Parathyroid adenoma (tissue), 2 donors: ENCODE measurements around the gene MEP1A.

Source experiments
- H2AFZ ChIP-seq: fragments of 300-600 bp; sonication (generic); one replicate; pipeline ENCODE4 v1.7.0; 2017; ENCODE audit warnings: antibody characterized with exemption, mild to moderate bottlenecking
- H3K27ac ChIP-seq: fragments of 300-600 bp; sonication (generic); one replicate; pipeline ENCODE4 v1.7.0; 2017
- H3K27me3 ChIP-seq: fragments of 300-600 bp; sonication (generic); one replicate; pipeline ENCODE4 v1.7.0; 2017; ENCODE audit warnings: low read length; ENCODE audit not compliant: control insufficient read depth, insufficient read depth
- H3K36me3 ChIP-seq: fragments of 300-600 bp; sonication (generic); one replicate; pipeline ENCODE4 v1.7.0; 2017; ENCODE audit warnings: low read length; ENCODE audit not compliant: control insufficient read depth, insufficient read depth
- H3K4me1 ChIP-seq: fragments of 300-600 bp; sonication (generic); one replicate; pipeline ENCODE4 v1.7.0; 2017; ENCODE audit warnings: control low read depth
- H3K4me2 ChIP-seq: fragments of 300-600 bp; sonication (generic); one replicate; pipeline ENCODE4 v1.7.0; 2017; ENCODE audit warnings: low read length
- H3K4me3 ChIP-seq: fragments of 300-600 bp; sonication (generic); one replicate; pipeline ENCODE4 v1.7.0; 2017; ENCODE audit warnings: low read depth, low read length
- H3K79me2 ChIP-seq: fragments of 300-600 bp; sonication (generic); one replicate; pipeline ENCODE4 v1.7.0; 2017; ENCODE audit warnings: control low read depth
- H3K9ac ChIP-seq: fragments of 300-600 bp; sonication (generic); one replicate; pipeline ENCODE4 v1.7.0; 2017; ENCODE audit warnings: mild to moderate bottlenecking
- H3K9me3 ChIP-seq: fragments of 300-600 bp; sonication (generic); one replicate; pipeline ENCODE4 v1.7.0; 2017; ENCODE audit warnings: low read length; ENCODE audit not compliant: control insufficient read depth
- TF ChIP-seq, protein P1 (sequence below): fragments of 300-600 bp; sonication (generic); IDR thresholded peaks from one replicate; pipeline ENCODE4 v1.7.0; 2017; ENCODE audit warnings: antibody characterized with exemption, mild to moderate bottlenecking
- donor health status: primary hyperparathyroidism.

MEP1A gene

DNA sequence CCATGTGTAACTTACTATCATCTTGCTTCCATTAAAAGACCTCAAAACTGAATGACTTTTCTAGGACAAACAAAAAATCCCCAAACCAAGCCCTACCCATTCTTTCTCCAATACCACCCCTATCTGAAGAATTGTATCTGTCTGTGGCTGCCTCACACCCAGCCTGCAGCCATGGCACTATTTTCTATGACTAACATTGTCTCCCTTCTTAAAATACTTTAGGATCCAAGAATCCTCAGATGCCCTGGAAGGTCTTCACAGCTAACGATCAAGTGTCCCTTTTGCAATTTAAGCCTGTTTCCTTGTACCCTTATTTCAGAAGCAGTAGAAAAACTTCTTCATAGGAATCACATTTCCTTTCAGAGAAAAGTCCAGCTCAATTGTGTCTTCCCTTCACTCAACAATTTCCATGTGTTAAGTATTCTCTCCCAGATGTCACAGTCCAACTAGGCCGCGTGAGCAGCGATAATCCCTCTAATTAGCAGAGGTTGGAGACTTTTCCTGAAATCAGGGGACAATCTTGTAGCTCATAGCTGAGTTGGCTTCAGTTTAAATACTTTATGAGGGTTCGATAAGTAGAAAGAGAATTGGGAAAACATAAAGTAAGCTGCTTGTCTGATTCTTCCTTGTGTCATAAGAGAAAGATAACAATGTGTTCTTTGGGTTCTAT is 5.2 kb upstream of the MEP1A start:
- Histone ChIP-seq H3K27me3 (no peaks in the 10 kb centered on the region), H3K4me1 (no peaks in the 10 kb centered on the region), H3K4me3 (no peak overlapping the region), H3K9ac (no peak overlapping the region), H3K4me2 (no peak overlapping the region), H2AFZ (no peak overlapping the region), H3K9me3 (no peaks in the 10 kb centered on the region), H3K36me3 (no peaks in the 10 kb centered on the region), H3K27ac (no peak overlapping the region), H3K79me2 (no peaks in the 10 kb centered on the region)
- TF ChIP-seq, protein P1, sequence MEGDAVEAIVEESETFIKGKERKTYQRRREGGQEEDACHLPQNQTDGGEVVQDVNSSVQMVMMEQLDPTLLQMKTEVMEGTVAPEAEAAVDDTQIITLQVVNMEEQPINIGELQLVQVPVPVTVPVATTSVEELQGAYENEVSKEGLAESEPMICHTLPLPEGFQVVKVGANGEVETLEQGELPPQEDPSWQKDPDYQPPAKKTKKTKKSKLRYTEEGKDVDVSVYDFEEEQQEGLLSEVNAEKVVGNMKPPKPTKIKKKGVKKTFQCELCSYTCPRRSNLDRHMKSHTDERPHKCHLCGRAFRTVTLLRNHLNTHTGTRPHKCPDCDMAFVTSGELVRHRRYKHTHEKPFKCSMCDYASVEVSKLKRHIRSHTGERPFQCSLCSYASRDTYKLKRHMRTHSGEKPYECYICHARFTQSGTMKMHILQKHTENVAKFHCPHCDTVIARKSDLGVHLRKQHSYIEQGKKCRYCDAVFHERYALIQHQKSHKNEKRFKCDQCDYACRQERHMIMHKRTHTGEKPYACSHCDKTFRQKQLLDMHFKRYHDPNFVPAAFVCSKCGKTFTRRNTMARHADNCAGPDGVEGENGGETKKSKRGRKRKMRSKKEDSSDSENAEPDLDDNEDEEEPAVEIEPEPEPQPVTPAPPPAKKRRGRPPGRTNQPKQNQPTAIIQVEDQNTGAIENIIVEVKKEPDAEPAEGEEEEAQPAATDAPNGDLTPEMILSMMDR, result no peak

DNA sequence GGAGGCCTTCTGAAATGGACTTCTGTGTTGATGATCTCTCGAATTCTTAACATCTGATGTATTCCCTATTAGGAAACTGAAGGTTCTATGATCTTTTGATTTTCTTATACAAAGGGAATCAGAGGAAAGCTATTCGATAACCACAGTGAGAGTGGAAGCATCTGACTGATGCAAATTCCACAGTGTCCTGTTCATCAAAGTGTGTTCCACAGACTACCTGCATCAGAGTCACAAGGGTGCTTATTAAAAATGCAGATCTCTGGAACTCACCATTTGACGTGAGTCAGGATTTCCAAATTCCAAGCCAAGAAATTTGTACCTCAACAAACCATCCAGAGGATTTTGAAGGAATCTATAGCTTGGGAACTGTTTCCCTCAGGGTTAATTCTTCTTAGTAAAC is 4.4 kb upstream of the MEP1A start:
- no peak overlapping the region for H3K9ac ChIP-seq
- no peaks in the 10 kb centered on the region for H3K27me3 ChIP-seq
- H3K4me1 ChIP-seq, result no peaks in the 10 kb centered on the region
- H3K36me3 ChIP-seq, result no peaks in the 10 kb centered on the region
- no peaks in the 10 kb centered on the region for H3K9me3 ChIP-seq
- H2AFZ ChIP-seq, result no peak overlapping the region
- no peak overlapping the region for H3K27ac ChIP-seq
- TF ChIP-seq, protein P1, result no peak
- H3K4me3 ChIP-seq, result no peak overlapping the region
- no peak overlapping the region for H3K4me2 ChIP-seq
- H3K79me2 ChIP-seq, result no peaks in the 10 kb centered on the region

- Histone ChIP-seq H3K36me3 (no peaks in the 10 kb centered on the region), H3K79me2 (no peaks in the 10 kb centered on the region), H3K4me2 (no peak overlapping the region), H3K9me3 (no peaks in the 10 kb centered on the region), H3K27me3 (no peaks in the 10 kb centered on the region), H3K4me1 (no peaks in the 10 kb centered on the region), H2AFZ (no peak overlapping the region), H3K4me3 (no peak overlapping the region), H3K27ac (no peak overlapping the region), H3K9ac (no peak overlapping the region)
- TF ChIP-seq, protein P1, result no peak
These were observed 3.5 kb upstream of the MEP1A start for GRCh38 chr6:46789434-46790354.

DNA sequence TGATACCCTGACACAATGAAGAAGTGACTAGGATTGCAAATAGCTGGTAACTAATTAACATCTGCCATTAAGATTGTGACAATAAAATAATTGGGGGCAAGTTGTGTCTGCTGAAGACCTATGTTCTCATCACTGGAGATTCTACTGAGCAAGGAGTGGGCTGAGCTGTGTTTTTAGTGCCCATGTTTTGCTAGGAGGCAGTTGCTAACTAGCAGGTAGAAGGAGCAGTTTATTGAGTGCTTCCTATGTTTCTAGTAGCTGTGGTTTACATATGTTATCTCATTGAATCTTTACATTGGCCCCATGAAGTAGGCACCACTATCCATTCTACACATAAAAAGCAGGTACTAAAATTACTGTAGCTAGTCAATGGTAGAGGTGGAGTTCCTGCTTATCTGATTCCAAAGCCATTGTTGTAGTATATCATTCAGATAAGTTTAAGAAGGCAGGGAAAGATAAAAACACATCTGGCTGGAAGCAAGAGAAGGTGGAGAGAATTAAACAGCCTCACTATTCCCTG is 2.8 kb upstream of the MEP1A start:
- H3K4me1 ChIP-seq, result no peaks in the 10 kb centered on the region
- no peak overlapping the region for H2AFZ ChIP-seq
- no peaks in the 10 kb centered on the region for H3K36me3 ChIP-seq
- no peak overlapping the region for H3K9ac ChIP-seq
- H3K4me3 ChIP-seq, result no peak overlapping the region
- H3K9me3 ChIP-seq, result no peaks in the 10 kb centered on the region
- TF ChIP-seq, protein P1, result no peak
- H3K27me3 ChIP-seq, result no peaks in the 10 kb centered on the region
- no peaks in the 10 kb centered on the region for H3K79me2 ChIP-seq
- H3K4me2 ChIP-seq, result no peak overlapping the region
- H3K27ac ChIP-seq, result no peak overlapping the region
